Right atrium auricular region (tissue), 2 donors: Measurements from ENCODE around the gene MDM2. TPM values are rescaled to one million over a fixed set of nuclear protein-coding genes. Genes with fewer than 3 reads are reported as not detected.
"Not testable (repeated sequence)": the region's sequence is repeated elsewhere in the genome, so short reads cannot be mapped to it uniquely, and the experiment has no call there.

ENCODE experiments used
- DNase-seq: peaks from one replicate; pipeline ENCODE4 v3.0.0-alpha.2; 2019; ENCODE audit warnings: low spot score
- H3K27ac ChIP-seq, 2 donors: fragments of 200-600 bp; sonication (generic); 1 replicate in 1 of 2; 2 replicates in 1 of 2; pipeline ENCODE4 v1.5.1; 2016 to 2019
- H3K27me3 ChIP-seq, 2 donors: fragments of 200-600 bp; sonication (generic); one replicate each; pipeline versions ENCODE4 v1.5.1 to v1.6.0; 2017 to 2019
- H3K36me3 ChIP-seq: fragments of 200-600 bp; sonication (generic); one replicate; pipeline ENCODE4 v1.5.1; 2016
- H3K4me1 ChIP-seq, 2 donors: fragments of 200-600 bp; sonication (generic); one replicate each; pipeline versions ENCODE4 v1.5.1 to v1.6.0; 2017 to 2019
- H3K4me3 ChIP-seq, 2 donors: fragments of 200-600 bp; sonication (generic); 1 replicate in 1 of 2; 2 replicates in 1 of 2; pipeline ENCODE4 v1.5.1; 2017 to 2019; ENCODE audit warnings: mild to moderate bottlenecking in 1 of 2, moderate library complexity in 1 of 2
- H3K9me3 ChIP-seq, 2 donors: fragments of 200-600 bp; sonication (generic); one replicate each; pipeline ENCODE4 v1.5.1; 2019
- total RNA-seq, 2 donors: library from RNA; depleted of rRNA; stranded (reverse); fragments of >200 nt; gene quantifications; one replicate each; pipeline ENCODE4 v1.1.0, GENCODE V29; 2016
- TF ChIP-seq, protein P1 (sequence below), 2 donors: fragments of 200-600 bp; sonication (generic); IDR thresholded peaks; one replicate each; pipeline ENCODE4 v1.5.1; 2019; ENCODE audit warnings: antibody characterized with exemption in 2 of 2

Gene MDM2
- total RNA-seq, 2 donors from 2014 or later, result 36.0 to 36.6 TPM

DNA sequence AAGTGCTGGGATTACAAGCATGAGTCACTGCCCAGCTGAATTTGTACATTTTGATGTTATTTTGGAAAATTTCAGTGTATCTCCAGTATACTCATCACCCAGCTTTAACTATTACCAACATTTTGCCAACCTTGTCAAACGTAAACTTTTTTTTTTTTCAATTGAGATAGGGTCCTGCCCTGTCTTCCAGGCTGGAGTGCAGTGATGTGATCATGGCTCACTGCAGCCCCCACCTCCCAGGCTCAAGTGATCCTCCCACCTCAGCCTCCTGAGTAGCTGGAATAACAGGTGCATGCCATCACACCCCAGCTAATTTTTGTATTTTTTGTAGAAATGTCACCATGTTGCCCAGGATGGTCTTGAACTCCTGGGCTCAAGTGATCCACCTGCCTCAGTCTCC, 29.2 kb downstream of the MDM2 start:
- Histone ChIP-seq H3K4me3 (no peak overlapping the region), H3K4me1 (no peaks in the 10 kb centered on the region), H3K36me3 (peaks cover 65% of the 10 kb centered on the region), H3K27ac (no peak overlapping the region), H3K9me3 (no peaks in the 10 kb centered on the region), H3K27me3 (no peaks in the 10 kb centered on the region)
- TF ChIP-seq, protein P1, sequence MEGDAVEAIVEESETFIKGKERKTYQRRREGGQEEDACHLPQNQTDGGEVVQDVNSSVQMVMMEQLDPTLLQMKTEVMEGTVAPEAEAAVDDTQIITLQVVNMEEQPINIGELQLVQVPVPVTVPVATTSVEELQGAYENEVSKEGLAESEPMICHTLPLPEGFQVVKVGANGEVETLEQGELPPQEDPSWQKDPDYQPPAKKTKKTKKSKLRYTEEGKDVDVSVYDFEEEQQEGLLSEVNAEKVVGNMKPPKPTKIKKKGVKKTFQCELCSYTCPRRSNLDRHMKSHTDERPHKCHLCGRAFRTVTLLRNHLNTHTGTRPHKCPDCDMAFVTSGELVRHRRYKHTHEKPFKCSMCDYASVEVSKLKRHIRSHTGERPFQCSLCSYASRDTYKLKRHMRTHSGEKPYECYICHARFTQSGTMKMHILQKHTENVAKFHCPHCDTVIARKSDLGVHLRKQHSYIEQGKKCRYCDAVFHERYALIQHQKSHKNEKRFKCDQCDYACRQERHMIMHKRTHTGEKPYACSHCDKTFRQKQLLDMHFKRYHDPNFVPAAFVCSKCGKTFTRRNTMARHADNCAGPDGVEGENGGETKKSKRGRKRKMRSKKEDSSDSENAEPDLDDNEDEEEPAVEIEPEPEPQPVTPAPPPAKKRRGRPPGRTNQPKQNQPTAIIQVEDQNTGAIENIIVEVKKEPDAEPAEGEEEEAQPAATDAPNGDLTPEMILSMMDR (IDR thresholded peaks at IDR 0.05), result no peak
- no peak for DNase-seq

- Histone ChIP-seq H3K27me3 (no peaks in the 10 kb centered on the region), H3K36me3 (peaks cover 64% of the 10 kb centered on the region), H3K4me1 (no peaks in the 10 kb centered on the region), H3K4me3 (no peak overlapping the region), H3K27ac (no peak overlapping the region), H3K9me3 (no peaks in the 10 kb centered on the region)
- TF ChIP-seq, protein P1 (IDR thresholded peaks at IDR 0.05), result no peak
- DNase-seq, result no peak
These were observed 30.3 kb downstream of the MDM2 start for GRCh38 chr12:68838046-68838886.

GRCh38 chr12:68839183-68840147, 31.5 kb downstream of the MDM2 start:
- H3K4me1 ChIP-seq, result no peaks in the 10 kb centered on the region
- no peaks in the 10 kb centered on the region for H3K27me3 ChIP-seq
- H3K27ac ChIP-seq, result no peak overlapping the region

GRCh38 chr12:68841175-68841574, 33.2 kb downstream of the MDM2 start:
- H3K4me1 ChIP-seq, H3K27me3 ChIP-seq, DNase-seq, H3K4me3 ChIP-seq, H3K9me3 ChIP-seq, H3K27ac ChIP-seq: not testable (repeated sequence)
- H3K36me3 ChIP-seq, result peaks cover 58% of the 10 kb centered on the region

More at GRCh38 chr12:68839183-68840147, 31.5 kb downstream of the MDM2 start:
- TF ChIP-seq, protein P1 (IDR thresholded peaks at IDR 0.05), result no peak
- H3K4me3 ChIP-seq, result no peak overlapping the region
- no peak for DNase-seq
- no peaks in the 10 kb centered on the region for H3K9me3 ChIP-seq
- peaks cover 59% of the 10 kb centered on the region for H3K36me3 ChIP-seq

GRCh38 chr12:68841717-68842116, 33.7 kb downstream of the MDM2 start:
- Histone ChIP-seq H3K9me3 (no peaks in the 10 kb centered on the region), H3K27me3 (no peaks in the 10 kb centered on the region), H3K36me3 (peaks cover 54% of the 10 kb centered on the region), H3K27ac (no peak overlapping the region), H3K4me3 (no peak overlapping the region), H3K4me1 (no peaks in the 10 kb centered on the region)
- no peak for DNase-seq
- TF ChIP-seq, protein P1 (IDR thresholded peaks at IDR 0.05), result no peak

DNA sequence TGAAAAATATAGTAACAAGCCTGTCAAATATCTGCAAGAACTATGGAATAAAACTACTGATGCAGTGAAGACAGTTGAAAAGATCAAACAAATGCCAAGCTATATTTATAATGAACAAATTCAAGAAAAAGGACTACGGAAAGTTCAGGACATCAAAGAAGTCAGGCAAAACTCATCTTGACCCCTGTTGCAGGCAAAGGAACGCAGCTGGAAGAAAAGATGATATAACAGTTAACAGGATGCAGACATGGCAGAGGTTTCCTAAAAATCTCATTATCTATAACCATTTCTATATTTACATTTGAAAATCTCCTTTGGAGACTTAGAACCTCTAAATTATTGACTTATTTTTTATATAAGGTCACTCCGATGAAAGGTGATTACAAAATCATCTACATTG, 34.1 kb downstream of the MDM2 start:
- no peaks in the 10 kb centered on the region for H3K9me3 ChIP-seq
- no peak for DNase-seq
- no peak overlapping the region for H3K27ac ChIP-seq
- no peaks in the 10 kb centered on the region for H3K4me1 ChIP-seq
- TF ChIP-seq, protein P1 (IDR thresholded peaks at IDR 0.05), result no peak
- H3K4me3 ChIP-seq, result no peak overlapping the region
- no peaks in the 10 kb centered on the region for H3K27me3 ChIP-seq
- peaks cover 51% of the 10 kb centered on the region for H3K36me3 ChIP-seq
